GM12873 (cell line): ENCODE data around the gene ZNF726.

ENCODE experiments used
- CTCF ChIP-seq: IDR thresholded peaks from 2 replicates; pipeline ENCODE4 v1.5.1; 2012; ENCODE audit warnings: low read depth, mild to moderate bottlenecking, moderate library complexity, low read length, control low read depth; ENCODE audit not compliant: insufficient read depth; ENCODE audit errors: missing control alignments

Gene ZNF726

DNA sequence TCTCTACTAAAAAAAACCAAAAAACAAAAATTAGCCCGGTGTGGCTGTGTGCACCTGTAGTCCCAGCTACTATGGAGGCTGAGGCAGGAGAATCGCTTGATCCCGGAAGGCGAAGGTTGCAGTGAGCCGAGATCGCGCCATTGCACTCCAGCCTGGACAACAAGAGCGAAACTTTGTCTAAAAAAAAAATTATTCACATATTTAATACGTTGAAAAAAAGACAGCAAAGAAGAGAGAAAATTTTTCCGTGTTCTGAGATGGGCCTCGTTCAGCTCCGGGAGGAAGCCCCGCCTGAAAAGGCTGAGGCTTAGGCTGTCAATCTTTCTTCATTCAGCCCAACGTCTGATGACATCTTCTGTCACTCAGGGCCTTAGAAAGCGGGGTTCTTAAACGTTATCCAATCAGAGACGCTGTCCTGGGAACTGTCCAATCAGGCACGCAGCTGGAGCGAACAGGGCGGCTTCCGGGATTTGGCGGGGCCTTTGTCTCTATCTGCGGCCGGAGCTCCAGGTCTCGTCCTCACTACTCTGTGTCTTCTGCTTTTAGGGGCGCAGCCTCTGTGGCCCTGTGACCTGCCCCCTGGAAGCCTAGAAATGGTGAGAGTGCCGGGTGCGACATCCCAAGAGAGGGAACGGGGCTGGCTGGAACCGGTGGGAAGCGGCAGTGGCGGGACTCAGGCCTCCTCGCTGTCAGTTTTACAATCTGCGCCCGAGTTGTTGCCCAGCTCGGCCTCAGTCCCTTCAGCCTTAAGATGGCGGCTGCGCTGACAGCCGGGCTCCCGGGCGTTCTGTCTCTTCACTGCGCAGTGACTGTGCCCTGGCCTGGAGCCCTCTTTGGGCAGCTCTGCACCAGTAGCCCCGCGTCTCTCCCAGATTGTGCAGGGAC lies at the start of gene ZNF726:
TSS of gene ZNF726 (plus strand) at position 485 of the 885 bp plus-strand sequence. CDS start at position 594, 109 bp downstream.
- TF ChIP-seq CTCF = no peak

GRCh38 chr19:23867895-23868294 lies 46.8 kb upstream of the ZNF726 start:
- no peak for TF ChIP-seq CTCF

DNA sequence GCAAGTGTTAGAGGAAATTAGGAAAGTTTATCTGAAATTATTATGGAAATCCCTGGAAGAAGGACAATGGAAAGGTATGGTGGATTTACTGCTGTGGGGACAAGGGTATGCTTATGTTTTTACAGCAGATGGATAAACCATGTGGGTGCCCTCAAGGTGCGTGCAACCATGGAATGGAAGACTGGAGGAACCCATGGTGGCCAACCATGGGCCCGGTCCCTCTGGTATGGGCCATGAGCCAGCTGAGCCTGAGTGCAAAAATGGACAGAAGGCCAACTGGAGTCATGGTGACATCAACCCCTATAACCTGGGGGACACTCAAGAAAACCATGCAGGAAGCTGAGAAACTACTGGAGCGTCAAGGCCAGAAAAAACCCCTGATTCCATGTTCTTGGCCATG lies 46.1 kb upstream of the ZNF726 start:
- no peak for TF ChIP-seq CTCF

- TF ChIP-seq CTCF = no peak
These were observed 42.3 kb upstream of the ZNF726 start for GRCh38 chr19:23872282-23872919.

DNA sequence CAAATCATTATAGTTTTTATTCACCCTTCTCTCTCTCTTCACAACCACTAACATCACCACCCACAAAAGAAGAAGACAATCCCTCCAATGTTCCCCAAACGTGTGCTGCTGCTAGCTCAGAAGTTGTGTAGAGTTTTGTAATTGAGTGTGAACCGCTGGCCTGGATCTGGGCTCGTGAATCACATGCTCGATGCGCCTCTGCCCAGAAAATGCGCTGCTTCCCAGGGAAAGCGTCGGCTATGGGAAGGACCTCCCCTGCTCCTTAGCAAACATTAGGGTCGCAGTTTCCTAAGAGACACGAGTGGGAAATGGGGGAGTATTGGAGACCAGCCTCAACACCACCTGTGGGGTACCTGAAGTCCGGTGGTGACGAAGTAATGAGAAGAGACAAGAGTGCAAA lies 38.4 kb upstream of the ZNF726 start:
- TF ChIP-seq CTCF = no peak

GRCh38 chr19:23882493-23882892 lies 32.2 kb upstream of the ZNF726 start:
- no peak for TF ChIP-seq CTCF

DNA sequence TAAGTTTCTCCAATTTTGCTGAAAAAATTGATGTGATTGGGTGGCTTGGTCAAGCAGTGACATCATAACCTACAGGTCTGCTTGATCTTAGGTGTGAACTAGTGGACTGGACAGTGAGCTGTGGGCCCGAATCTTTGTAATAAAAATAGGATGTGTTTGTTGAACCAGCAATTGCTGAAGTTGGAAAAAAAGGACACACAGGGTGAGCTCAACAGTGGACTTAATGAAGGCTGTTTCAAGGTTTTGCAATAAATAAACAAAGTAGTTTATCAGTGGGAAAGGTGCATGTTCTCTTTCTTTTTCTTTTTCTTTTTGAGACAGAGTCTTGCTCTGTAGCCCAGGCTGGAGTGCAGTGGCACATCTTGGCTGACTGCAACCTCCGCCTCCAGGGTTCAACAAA lies 30.3 kb upstream of the ZNF726 start:
- TF ChIP-seq CTCF = no peak
